IPS DF 6.9 (cell line): Measurements from ENCODE around the gene CCR6.

Source experiments
- DNase-seq: peaks from one replicate; pipeline ENCODE4 v3.0.0-alpha.2; 2013; ENCODE audit warnings: low read depth, low spot score
- H3K27ac ChIP-seq: one replicate; pipeline ENCODE4 v1.5.1; 2013; ENCODE audit warnings: low read length, control low read depth
- H3K27me3 ChIP-seq: 2 replicates; pipeline ENCODE4 v1.6.1; 2013; ENCODE audit warnings: mild to moderate bottlenecking, low read length; ENCODE audit not compliant: control insufficient read depth, insufficient read depth
- H3K36me3 ChIP-seq: 2 replicates; pipeline ENCODE4 v1.6.1; 2013; ENCODE audit warnings: low read length; ENCODE audit not compliant: control insufficient read depth, insufficient read depth
- H3K4me1 ChIP-seq: 2 replicates; pipeline ENCODE4 v1.6.1; 2013; ENCODE audit warnings: low read length; ENCODE audit not compliant: control insufficient read depth, insufficient read depth
- H3K4me3 ChIP-seq: 2 replicates; pipeline ENCODE4 v1.5.1; 2013; ENCODE audit warnings: mild to moderate bottlenecking, low read length
- H3K9me3 ChIP-seq: 2 replicates; pipeline ENCODE4 v1.6.1; 2013; ENCODE audit warnings: low read length, inconsistent platforms; ENCODE audit not compliant: control insufficient read depth, insufficient read depth
- WGBS: extraction: QIAGEN DNeasy Blood & Tissue Kit; methylation state at CpG from one replicate; pipeline ENCODE4 v1.1.7; 2013; ENCODE audit warnings: mixed read lengths, missing lambda C conversion rate; ENCODE audit not compliant: insufficient read length, insufficient coverage; 5-methylcytosine and 5-hydroxymethylcytosine counted together

CCR6 gene

GRCh38 chr6:167111597-167111996 lies 11.3 kb upstream of the CCR6 start:
- no peak overlapping the region for H3K27ac ChIP-seq
- no peaks in the 10 kb centered on the region for H3K27me3 ChIP-seq
- H3K4me3 ChIP-seq: no peak overlapping the region
- H3K36me3 ChIP-seq: no peaks in the 10 kb centered on the region
- no CpG with 5 or more reads among the region's 3 CpGs for WGBS
- DNase-seq: no peak
- H3K9me3 ChIP-seq: no peaks in the 10 kb centered on the region
- no peaks in the 10 kb centered on the region for H3K4me1 ChIP-seq

- no peaks in the 10 kb centered on the region for H3K4me1 ChIP-seq
- no peaks in the 10 kb centered on the region for H3K9me3 ChIP-seq
- no peak overlapping the region for H3K4me3 ChIP-seq
- no peaks in the 10 kb centered on the region for H3K36me3 ChIP-seq
- no CpG with 5 or more reads among the region's 8 CpGs for WGBS
- H3K27me3 ChIP-seq: no peaks in the 10 kb centered on the region
- no peak for DNase-seq
- H3K27ac ChIP-seq: no peak overlapping the region
Measured at GRCh38 chr6:167112421-167112820, 10.5 kb upstream of the CCR6 start.

- no CpG with 5 or more reads among the region's 8 CpGs for WGBS
- Histone ChIP-seq H3K27ac (no peak overlapping the region), H3K4me1 (no peaks in the 10 kb centered on the region), H3K4me3 (no peak overlapping the region), H3K27me3 (no peaks in the 10 kb centered on the region), H3K9me3 (no peaks in the 10 kb centered on the region), H3K36me3 (no peaks in the 10 kb centered on the region)
- no peak for DNase-seq
Measured at GRCh38 chr6:167113047-167113754, 9.7 kb upstream of the CCR6 start.

GRCh38 chr6:167113935-167114910 lies 8.7 kb upstream of the CCR6 start:
- Histone ChIP-seq H3K27me3 (no peaks in the 10 kb centered on the region), H3K36me3 (no peaks in the 10 kb centered on the region), H3K4me1 (no peaks in the 10 kb centered on the region), H3K27ac (no peak overlapping the region), H3K4me3 (no peak overlapping the region), H3K9me3 (no peaks in the 10 kb centered on the region)
- no peak for DNase-seq
- no CpG with 5 or more reads among the region's 25 CpGs for WGBS

- WGBS: no CpG with 5 or more reads among the region's 10 CpGs
- Histone ChIP-seq H3K27me3 (no peaks in the 10 kb centered on the region), H3K36me3 (no peaks in the 10 kb centered on the region), H3K4me3 (no peak overlapping the region), H3K9me3 (no peaks in the 10 kb centered on the region), H3K4me1 (no peaks in the 10 kb centered on the region), H3K27ac (no peak overlapping the region)
- no peak for DNase-seq
Measured at GRCh38 chr6:167115054-167115453, 7.8 kb upstream of the CCR6 start.

- H3K27me3 ChIP-seq: no peaks in the 10 kb centered on the region
- no peak overlapping the region for H3K27ac ChIP-seq
- DNase-seq: no peak
- H3K36me3 ChIP-seq: no peaks in the 10 kb centered on the region
- H3K4me3 ChIP-seq: no peak overlapping the region
- no peaks in the 10 kb centered on the region for H3K4me1 ChIP-seq
- WGBS: no CpG with 5 or more reads among the region's 25 CpGs
- no peaks in the 10 kb centered on the region for H3K9me3 ChIP-seq
Measured at GRCh38 chr6:167116109-167116837, 6.6 kb upstream of the CCR6 start.

- Histone ChIP-seq H3K27me3 (no peaks in the 10 kb centered on the region), H3K4me3 (no peak overlapping the region), H3K9me3 (no peaks in the 10 kb centered on the region), H3K4me1 (no peaks in the 10 kb centered on the region), H3K36me3 (no peaks in the 10 kb centered on the region), H3K27ac (no peak overlapping the region)
- DNase-seq: no peak
- 100% methylated on average over 3 of the region's 14 CpGs for WGBS
Measured at GRCh38 chr6:167116838-167117228, 6.1 kb upstream of the CCR6 start.

GRCh38 chr6:167118006-167118405 lies 4.9 kb upstream of the CCR6 start:
- H3K4me1 ChIP-seq: no peaks in the 10 kb centered on the region
- no peaks in the 10 kb centered on the region for H3K36me3 ChIP-seq
- H3K4me3 ChIP-seq: no peak overlapping the region
- no peaks in the 10 kb centered on the region for H3K27me3 ChIP-seq
- H3K9me3 ChIP-seq: no peaks in the 10 kb centered on the region
- no peak overlapping the region for H3K27ac ChIP-seq
- DNase-seq: no peak
- no CpG with 5 or more reads among the region's 7 CpGs for WGBS

GRCh38 chr6:167118839-167119238 lies 4.1 kb upstream of the CCR6 start:
- WGBS: no CpG with 5 or more reads among the region's 12 CpGs
- Histone ChIP-seq H3K4me3 (no peak overlapping the region), H3K27ac (no peak overlapping the region), H3K36me3 (no peaks in the 10 kb centered on the region), H3K4me1 (no peaks in the 10 kb centered on the region), H3K27me3 (no peaks in the 10 kb centered on the region), H3K9me3 (no peaks in the 10 kb centered on the region)
- DNase-seq: no peak
